ENCODE data around the gene BRI3.
"Not testable (repeated sequence)": the region's sequence is repeated elsewhere in the genome, so short reads cannot be mapped to it uniquely, and the experiment has no call there.

The BRI3 gene

DNA sequence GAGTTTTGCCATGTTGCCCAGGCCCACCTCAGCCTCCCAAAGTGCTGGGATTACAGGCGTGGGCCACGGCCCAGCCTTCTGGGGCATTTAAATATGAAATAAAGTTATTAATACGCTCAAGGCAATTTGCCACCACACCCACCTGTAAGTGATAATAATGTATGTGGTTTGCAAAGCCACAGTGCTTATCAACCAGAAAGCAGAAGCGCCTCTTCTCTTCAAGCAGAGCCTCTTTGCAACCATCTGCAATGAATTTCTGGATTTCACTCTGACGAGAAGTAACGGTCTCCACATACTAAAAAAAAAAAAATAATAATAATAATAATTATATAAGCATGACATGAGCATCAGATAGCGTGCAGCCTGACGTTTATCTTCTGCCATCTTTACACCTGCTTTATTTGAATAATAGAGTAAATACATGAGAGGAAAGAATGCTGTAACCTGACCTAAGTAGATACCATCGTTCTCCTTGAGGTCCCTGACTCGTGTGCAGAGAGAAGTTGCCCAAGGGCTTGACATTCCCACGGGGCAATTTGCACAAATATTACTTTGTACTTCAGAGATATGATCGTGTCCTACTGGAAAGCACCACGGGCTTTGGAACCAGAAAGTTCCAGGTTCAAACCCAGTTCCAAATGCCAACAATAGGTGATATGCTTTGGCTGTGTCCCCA lies 34.0 kb downstream of the BRI3 start:
- no peak for DNase-seq

DNA sequence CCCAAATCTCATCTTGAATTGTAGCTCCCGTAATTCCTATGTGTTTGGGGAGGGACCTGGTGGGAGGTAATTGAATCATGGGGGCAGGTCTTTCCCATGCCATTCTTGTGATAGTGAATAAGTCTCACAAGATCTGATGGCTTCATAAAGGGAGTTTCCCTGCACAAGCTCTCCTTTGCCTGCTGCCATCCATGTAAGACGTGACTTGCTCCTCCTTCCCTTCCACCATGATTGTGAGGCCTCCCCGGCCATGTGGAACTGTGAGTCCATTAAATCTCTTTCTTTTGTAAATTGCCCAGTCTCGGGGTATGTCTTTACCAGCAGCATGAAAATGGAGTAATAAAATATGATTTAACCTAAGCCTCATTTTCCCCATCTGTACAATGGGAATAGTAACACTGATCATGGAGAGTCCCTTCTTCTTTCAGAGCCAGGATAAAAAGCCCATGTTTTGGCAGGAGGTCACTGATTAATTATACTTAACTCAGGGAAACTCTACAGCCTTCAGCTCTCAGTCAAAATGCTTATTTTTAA lies 34.6 kb downstream of the BRI3 start:
- not testable (repeated sequence) for DNase-seq

DNA sequence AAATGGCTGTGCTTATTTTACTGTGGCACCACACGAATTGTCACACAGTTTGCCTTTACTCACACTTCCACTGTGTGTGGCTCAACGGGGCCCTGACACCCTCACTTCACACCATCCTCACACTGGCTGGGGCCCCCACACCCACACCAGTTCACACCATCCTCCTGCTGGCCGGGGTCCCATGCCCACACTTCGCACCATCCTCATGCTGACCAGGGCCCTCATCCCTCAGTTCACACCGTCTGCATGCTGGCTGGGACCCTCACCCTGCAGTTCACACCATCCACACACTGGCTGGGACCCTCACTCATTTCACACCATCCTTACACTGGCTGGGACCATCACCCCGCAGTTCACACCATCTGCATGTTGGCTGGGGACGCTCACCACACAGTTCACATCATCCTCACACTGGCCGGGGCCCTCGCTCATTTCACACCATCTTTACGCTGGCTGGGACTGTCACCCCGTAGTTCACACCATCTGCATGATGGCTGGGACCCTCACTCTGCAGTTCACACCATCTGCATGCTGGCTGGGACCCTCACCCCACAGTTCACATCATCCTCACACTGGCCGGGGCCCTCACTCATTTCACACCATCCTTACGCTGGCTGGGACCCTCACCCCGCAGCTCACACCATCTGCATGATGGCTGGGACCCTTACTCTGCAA lies 36.0 kb downstream of the BRI3 start:
- no peak for DNase-seq

DNA sequence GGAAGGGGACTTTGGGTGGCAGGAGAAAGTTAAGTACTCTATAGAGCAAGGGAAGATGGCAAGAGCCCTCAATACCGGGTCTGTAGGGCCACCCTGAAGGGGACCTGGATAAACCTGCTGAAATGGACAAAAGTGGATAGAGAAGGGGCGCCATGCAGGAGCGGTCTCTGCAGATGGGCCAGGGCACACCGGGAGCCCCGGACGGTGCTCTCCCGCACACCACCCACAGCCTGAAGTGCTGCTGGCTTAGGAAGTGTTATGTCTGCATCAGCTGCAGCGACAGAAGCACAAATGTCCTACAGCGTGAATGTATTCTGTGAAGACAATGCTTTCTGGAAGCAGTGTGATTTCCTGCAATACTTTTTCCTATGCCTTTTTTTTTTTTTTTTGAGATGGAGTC lies 37.7 kb downstream of the BRI3 start:
- no peak for DNase-seq

DNA sequence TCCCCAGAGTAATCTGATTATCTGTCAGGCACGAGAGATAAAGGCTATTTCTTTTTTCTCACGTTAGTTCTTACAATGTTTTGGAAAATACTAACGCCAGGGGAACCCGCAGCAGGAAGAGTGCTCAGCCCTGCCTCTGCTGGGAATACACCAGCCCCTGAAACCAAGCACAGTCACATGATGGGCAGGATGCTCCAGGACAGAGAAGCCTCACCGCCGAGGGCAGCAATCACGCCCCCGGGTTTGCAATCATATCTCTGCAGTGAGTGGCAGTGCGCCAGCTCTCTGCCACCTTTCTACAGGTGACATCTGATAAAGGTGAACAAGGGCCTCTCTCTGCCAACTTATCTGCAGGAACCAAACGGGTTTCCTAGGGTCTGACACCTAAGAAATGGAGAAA lies 39.8 kb downstream of the BRI3 start:
- DNase-seq: no peak

DNA sequence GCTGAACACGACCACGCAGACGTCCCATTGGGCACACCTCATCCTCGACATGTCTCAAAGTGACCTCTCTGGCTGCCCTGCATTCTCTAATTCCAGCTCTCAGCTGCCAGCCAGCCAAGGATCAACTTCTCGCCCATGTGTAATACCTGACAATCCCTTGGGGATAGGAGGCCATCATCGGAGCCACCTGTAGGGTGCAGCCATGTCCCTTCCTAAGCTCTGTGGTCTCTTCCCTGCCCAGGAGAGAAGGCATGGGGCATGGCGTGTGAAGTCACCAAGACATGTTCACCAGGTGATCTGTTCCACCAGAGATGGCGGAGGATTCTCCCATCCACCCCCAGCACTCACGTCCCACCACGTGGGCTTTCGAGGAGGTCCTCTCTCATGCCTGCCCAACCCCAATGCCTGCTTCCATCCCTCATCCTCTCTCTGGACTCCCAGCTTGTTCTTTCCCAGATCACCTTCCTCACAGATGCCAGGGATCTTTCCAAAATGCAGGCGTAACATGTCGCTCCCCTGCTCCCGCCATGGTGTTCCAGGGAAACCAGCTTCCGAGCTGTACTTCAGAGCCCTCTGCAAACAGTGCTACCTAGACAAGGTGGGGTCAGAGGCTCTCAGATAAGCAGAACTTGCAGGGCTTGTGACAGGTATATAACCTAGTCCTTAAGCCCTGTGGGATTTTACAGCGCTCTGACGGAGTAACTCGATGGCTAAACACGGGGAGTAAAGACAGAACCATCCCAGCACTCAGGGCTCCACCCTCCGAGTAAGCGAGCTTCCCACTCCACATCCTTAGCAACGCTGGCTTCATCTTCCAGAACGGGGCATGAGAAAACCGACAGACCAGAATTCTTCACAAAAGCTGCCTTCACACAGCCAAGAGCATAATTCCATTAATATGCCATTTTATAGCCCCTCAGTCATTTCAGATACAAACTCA lies 41.1 kb downstream of the BRI3 start:
- DNase-seq: no peak

DNA sequence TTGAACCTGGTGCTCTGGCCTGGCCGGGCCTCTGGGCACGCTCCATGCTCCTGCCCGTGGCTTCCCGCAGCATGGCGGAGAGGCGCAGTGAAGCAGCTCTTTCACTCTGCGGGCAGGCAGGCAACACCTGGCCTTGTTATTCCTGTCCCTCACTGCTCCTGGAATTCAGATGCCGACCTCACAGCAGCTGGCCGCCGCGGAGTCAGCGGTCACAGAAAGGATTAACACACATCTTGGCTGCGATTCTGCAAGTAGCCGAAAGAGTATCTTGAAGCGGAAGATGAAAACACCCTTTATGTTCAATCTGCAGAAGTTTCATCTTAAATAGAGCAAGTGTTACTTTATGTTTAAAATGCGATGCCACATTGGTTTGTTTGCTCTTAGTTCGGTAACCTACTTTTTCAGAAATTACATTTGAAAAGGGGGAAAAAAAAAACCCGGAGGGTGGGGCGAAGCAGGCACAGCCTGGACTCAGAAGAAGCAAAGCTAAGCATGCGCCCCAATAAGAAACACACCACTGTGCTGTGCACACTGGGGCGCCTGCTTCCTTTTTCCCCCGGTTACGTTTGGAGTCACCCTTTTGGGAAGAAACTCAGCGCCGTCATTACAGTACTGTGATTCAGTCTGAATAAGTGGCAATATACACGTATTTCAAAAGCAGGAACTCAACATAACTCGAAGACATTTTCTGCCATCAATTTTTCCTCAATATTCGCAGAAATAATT lies 42.3 kb downstream of the BRI3 start:
- DNase-seq: no peak

DNA sequence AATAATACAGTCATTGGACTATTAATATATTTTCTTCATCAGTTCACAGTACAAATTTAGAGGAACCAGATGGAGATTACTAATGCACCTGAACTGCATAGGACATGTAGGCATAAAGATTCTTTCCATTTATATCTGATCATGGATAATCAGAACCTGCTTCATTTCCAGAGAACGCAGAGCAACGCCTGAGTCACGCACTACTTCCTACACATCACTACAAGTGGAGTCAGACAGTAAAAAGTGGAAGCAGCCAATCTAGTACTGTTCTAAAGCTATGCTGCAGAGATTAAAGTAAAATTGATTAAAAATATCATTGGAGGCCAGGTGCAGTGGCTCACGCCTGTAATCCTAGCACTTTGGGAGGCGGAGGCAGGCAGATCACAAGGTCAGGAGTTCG lies 43.3 kb downstream of the BRI3 start:
- no peak for DNase-seq

DNA sequence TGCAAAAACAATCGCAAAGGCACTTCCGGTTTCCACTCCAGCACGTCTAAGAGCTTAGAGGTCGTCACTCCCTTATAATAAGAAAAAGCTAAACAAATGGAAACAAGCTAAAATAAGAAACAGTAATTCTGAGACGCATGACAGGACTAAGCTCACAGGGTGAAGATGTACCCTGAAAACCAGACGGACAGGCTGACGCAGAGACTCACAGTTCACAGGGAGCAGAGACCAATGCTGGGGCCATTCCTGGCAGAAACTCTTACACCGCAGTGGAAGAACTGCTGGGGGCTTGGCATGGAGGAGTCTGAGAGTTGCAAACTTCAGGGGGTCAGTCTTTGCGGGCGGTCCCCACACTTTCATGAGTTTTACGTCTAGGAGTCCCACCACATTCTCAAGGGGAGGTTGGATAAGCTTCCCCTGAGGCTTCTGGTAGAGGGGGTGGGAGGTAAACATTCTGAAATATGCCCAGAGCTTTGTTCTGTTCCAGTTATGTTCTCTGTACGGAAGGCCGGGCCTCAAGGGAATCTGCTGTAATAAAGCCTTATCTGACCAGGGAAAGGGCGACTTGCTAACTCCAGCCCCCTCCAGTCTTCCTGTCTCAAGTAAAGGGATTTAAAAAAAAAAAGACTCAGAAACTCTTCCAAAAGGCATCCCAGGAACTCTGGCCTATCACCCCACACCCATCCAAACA lies 47.8 kb downstream of the BRI3 start:
- no peak for DNase-seq

DNA sequence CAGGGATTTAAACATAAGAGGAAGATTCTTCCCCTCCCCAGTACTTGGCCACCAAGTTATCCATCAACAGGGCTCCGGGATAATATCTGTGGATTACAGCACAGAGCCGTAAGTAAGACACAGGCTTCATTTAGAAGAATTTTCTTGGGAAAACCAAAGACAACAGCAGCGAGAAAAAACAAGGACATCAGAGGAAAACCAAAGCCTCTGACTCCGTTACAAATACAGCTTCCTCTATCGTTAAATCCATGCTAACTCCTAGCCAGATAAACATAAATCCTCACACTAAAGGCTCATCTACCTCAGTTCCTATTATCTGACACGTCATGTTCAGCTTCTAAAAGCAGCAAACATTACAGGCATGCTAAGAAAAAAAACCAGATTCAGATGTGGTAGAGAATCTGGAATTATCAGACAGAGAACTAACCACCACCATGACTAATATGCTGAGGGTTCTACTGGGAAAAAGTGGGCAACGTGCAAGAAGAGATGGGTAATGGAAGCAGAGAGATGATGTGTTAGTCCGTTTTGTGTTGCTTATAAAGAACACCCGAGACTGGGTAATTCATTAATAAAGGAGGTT lies 48.4 kb downstream of the BRI3 start:
- no peak for DNase-seq

DNA sequence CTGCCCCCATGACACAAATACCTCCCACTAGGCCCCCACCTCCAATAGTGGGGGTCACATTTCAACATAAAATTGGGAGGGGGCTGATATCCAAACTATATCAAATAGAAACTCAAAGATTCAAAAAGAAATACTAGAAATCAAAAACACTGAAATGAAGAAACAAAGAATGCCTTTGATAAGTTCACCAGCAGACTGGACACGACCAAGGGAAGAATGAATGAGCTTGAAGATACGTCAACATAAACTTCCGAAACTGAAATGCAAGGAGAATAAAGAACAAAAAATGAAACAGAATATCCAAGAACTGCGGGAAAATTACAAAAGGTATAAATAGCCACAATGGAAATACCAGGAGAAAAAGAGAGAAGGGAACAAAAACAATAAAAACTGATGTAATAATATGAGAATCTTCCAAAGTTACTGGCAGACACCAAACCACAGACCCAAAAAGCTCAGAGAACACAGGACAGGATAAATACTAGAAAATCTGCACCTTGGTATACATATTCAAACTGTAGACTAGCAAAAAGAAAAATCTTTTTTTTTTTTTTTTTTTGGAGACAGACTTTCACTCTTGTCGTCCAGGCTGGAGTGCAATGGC lies 49.5 kb downstream of the BRI3 start:
- no peak for DNase-seq

DNA sequence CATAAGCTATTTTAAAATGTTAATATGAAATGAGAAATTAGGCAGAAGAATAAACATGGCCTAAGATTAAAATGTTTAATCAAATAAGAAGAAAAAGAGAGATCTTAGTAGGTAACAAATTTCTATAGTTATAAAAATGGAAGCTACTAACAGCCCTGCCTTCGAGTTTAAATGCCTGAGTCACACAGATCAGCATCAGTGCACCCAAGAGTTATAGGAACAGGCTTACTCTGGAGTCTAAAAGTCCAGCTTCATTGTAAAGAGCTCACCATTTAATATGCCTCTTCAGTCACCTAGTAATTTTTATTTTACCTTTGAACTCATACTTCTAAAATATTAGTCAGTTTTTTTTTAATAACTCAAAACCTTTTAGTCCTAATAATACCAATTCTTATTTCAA lies 52.6 kb downstream of the BRI3 start:
- DNase-seq: no peak

DNA sequence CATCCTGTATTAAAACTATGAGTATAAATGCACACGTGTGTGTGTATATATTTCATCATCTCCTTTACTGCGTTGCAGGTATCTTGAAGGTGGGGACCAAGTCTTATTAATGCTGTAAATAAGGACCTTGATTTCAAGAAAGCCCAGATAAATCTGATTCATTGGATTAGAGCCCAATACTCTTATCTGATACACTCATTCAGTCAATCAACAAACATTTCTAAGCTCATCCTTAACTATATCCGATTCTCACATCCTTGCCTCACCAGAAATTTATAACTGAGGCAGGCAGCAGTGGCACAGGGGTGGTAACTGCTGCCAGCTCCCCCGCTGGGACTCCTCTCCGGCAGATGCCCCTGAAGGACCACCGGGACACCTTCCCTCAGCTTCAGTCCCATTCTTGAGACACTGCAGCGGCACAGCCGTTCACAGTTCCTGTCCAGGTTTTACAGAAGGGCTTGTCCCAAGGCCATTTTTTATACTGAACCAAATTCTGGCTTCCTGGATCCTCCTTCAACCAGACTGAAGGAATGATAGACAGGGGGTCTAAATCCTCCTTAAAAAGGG lies 54.0 kb downstream of the BRI3 start:
- no peak for DNase-seq

DNA sequence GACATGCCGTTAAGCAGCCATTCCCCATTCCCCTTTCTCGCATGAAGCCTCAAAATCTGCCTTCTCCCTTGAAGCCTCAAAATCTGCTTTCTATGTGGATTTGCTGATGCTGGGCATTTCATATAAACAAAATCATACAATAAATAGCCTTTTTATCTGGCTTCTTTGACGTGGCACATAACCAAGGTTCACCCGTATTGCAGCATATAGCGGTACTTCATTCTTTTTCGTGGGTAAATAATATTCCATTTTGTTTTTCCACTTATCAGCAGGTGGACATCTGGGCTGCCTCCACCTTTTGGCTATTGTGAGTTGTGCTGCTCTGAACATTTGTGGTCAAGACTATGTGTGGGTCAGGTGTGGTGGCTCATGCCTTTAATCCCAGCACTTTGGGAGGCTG lies 57.0 kb downstream of the BRI3 start:
- DNase-seq: no peak

DNA sequence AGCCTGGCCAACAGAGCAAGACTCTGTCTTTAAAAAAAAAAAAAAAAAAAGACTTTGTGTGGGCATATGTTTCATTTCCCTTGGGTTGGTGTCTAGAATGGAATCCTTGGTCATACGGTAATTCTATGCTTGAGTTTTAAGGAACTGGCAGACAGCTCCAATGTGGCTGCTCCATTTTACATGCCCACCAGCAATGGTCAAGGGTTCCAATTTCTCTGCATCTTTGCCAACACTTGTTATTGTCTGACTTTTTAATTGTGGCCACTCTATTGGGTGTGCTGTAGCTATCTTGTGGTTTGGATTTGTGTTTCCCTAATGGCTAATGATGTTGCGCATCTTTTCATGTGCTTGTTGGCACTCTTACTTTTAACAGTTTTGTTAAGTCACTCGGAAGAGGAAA lies 57.6 kb downstream of the BRI3 start:
- no peak for DNase-seq

DNA sequence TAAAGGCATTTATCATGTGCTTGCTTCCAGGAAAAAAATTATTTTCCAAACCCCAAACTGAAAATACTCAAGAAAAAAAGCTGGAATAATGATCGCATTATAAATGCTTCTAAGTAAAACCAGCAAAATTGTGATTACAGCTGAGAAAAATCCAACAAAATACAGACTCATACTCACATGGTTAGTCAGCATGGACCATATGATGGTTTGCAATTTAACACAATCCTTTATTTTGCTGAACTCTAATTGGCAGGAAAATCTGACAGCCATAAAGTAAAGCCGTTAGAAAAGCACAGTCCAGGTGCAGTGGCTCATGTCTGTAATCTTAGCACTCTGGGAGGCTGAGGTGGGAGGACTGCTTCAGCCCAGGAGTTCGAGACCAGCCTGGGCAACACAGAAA lies 59.6 kb downstream of the BRI3 start:
- no peak for DNase-seq

Data from activated CD4-positive, alpha-beta T cell treated with anti-CD3 and anti-CD28 coated beads, Interleukin-10, Interleukin-2, amounts not matched to agents 100 ng/mL and 50 ng/mL, durations not matched to agents 16 hours and 8 hours (primary cell).